ENCODE results near the gene OSBPL3.

DNA sequence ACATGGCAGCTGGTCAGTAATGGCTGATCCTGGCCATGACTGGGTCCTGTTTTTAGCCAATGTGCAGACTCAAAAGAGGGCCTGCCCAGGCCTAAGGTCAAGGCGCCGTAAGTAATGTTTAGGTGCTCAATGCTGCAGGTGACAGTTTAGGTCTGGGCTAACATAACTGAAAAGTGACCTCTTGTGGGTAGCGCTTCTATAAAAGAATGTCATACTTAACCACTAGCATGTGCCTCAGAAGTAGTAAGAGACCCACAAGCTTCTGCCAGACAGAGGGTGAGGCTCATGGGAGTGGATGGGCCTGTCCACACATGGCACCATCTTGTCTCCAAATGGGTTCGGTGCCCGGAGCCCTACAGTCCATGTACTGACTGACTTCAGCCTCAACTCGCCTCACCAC, 132.2 kb downstream of the OSBPL3 start:
- TF ChIP-seq, protein P1, sequence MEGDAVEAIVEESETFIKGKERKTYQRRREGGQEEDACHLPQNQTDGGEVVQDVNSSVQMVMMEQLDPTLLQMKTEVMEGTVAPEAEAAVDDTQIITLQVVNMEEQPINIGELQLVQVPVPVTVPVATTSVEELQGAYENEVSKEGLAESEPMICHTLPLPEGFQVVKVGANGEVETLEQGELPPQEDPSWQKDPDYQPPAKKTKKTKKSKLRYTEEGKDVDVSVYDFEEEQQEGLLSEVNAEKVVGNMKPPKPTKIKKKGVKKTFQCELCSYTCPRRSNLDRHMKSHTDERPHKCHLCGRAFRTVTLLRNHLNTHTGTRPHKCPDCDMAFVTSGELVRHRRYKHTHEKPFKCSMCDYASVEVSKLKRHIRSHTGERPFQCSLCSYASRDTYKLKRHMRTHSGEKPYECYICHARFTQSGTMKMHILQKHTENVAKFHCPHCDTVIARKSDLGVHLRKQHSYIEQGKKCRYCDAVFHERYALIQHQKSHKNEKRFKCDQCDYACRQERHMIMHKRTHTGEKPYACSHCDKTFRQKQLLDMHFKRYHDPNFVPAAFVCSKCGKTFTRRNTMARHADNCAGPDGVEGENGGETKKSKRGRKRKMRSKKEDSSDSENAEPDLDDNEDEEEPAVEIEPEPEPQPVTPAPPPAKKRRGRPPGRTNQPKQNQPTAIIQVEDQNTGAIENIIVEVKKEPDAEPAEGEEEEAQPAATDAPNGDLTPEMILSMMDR (conservative IDR thresholded peaks at IDR 0.05 in 1 of 2, IDR thresholded peaks at IDR 0.05 in 1 of 2; ENCODE audit: low read depth in 1 of 2, low read length in 2 of 2), result no peak
- no peak for TF ChIP-seq EZH2 (IDR thresholded peaks at IDR 0.05; ENCODE audit: low read length, missing control alignments)

Measured in fibroblast of lung (primary cell).